Measurements from ENCODE around the gene CLDN2.

CLDN2 gene

GRCh38 chrX:106921637-106922036, 1.4 kb downstream of the CLDN2 start:
- no peaks in the 10 kb centered on the region for H3K9me3 ChIP-seq (ENCODE audit: control insufficient read depth, insufficient read depth, low read length)
- H3K9ac ChIP-seq (ENCODE audit: low read depth, low read length): no peak overlapping the region
- H3K27ac ChIP-seq (ENCODE audit: low read depth, low read length): no peak overlapping the region
- peaks cover 8% of the 10 kb centered on the region for H3K27me3 ChIP-seq (ENCODE audit: control insufficient read depth, insufficient read depth, low read length)
- H3K4me3 ChIP-seq (ENCODE audit: low read depth, low read length): no peak overlapping the region
- peaks cover 21% of the 10 kb centered on the region for H3K4me1 ChIP-seq (ENCODE audit: control insufficient read depth, insufficient read depth, low read length)
- no peaks in the 10 kb centered on the region for H3K36me3 ChIP-seq (ENCODE audit: control insufficient read depth, insufficient read depth, low read length)

GRCh38 chrX:106927023-106927422, 6.8 kb downstream of the CLDN2 start:
- Histone ChIP-seq H3K36me3 (ENCODE audit: control insufficient read depth, insufficient read depth, low read length) (no peaks in the 10 kb centered on the region), H3K27me3 (ENCODE audit: control insufficient read depth, insufficient read depth, low read length) (no peaks in the 10 kb centered on the region; the same call in 1 of the 2 replicates), H3K9me3 (ENCODE audit: control insufficient read depth, insufficient read depth, low read length) (no peaks in the 10 kb centered on the region), H3K4me3 (ENCODE audit: low read depth, low read length) (no peak overlapping the region), H3K4me1 (ENCODE audit: control insufficient read depth, insufficient read depth, low read length) (no peaks in the 10 kb centered on the region), H3K27ac (ENCODE audit: low read depth, low read length) (no peak overlapping the region), H3K9ac (ENCODE audit: low read depth, low read length) (no peak overlapping the region)

GRCh38 chrX:106927700-106928099, 7.5 kb downstream of the CLDN2 start:
- Histone ChIP-seq H3K36me3 (ENCODE audit: control insufficient read depth, insufficient read depth, low read length) (no peaks in the 10 kb centered on the region), H3K9me3 (ENCODE audit: control insufficient read depth, insufficient read depth, low read length) (no peaks in the 10 kb centered on the region), H3K27me3 (ENCODE audit: control insufficient read depth, insufficient read depth, low read length) (no peaks in the 10 kb centered on the region), H3K4me3 (ENCODE audit: low read depth, low read length) (no peak overlapping the region), H3K4me1 (ENCODE audit: control insufficient read depth, insufficient read depth, low read length) (no peaks in the 10 kb centered on the region), H3K9ac (ENCODE audit: low read depth, low read length) (no peak overlapping the region), H3K27ac (ENCODE audit: low read depth, low read length) (no peak overlapping the region)

- Histone ChIP-seq H3K36me3 (ENCODE audit: control insufficient read depth, insufficient read depth, low read length) (no peaks in the 10 kb centered on the region), H3K27me3 (ENCODE audit: control insufficient read depth, insufficient read depth, low read length) (no peaks in the 10 kb centered on the region), H3K4me1 (ENCODE audit: control insufficient read depth, insufficient read depth, low read length) (no peaks in the 10 kb centered on the region), H3K27ac (ENCODE audit: low read depth, low read length) (no peak overlapping the region), H3K9me3 (ENCODE audit: control insufficient read depth, insufficient read depth, low read length) (no peaks in the 10 kb centered on the region), H3K4me3 (ENCODE audit: low read depth, low read length) (no peak overlapping the region), H3K9ac (ENCODE audit: low read depth, low read length) (no peak overlapping the region)
Observed at GRCh38 chrX:106928227-106928626, 8.0 kb downstream of the CLDN2 start.

GRCh38 chrX:106931831-106932491, 11.8 kb downstream of the CLDN2 start:
- Histone ChIP-seq H3K27me3 (ENCODE audit: control insufficient read depth, insufficient read depth, low read length) (no peaks in the 10 kb centered on the region), H3K27ac (ENCODE audit: low read depth, low read length) (no peak overlapping the region), H3K4me3 (ENCODE audit: low read depth, low read length) (no peak overlapping the region), H3K9me3 (ENCODE audit: control insufficient read depth, insufficient read depth, low read length) (no peaks in the 10 kb centered on the region), H3K9ac (ENCODE audit: low read depth, low read length) (no peak overlapping the region), H3K4me1 (ENCODE audit: control insufficient read depth, insufficient read depth, low read length) (no peaks in the 10 kb centered on the region), H3K36me3 (ENCODE audit: control insufficient read depth, insufficient read depth, low read length) (no peaks in the 10 kb centered on the region)

GRCh38 chrX:106932492-106932923, 12.3 kb downstream of the CLDN2 start:
- Histone ChIP-seq H3K36me3 (ENCODE audit: control insufficient read depth, insufficient read depth, low read length) (no peaks in the 10 kb centered on the region), H3K9ac (ENCODE audit: low read depth, low read length) (no peak overlapping the region), H3K27me3 (ENCODE audit: control insufficient read depth, insufficient read depth, low read length) (no peaks in the 10 kb centered on the region), H3K9me3 (ENCODE audit: control insufficient read depth, insufficient read depth, low read length) (no peaks in the 10 kb centered on the region), H3K4me3 (ENCODE audit: low read depth, low read length) (no peak overlapping the region), H3K27ac (ENCODE audit: low read depth, low read length) (no peak overlapping the region), H3K4me1 (ENCODE audit: control insufficient read depth, insufficient read depth, low read length) (no peaks in the 10 kb centered on the region)

- Histone ChIP-seq H3K9ac (ENCODE audit: low read depth, low read length) (no peak overlapping the region), H3K27me3 (ENCODE audit: control insufficient read depth, insufficient read depth, low read length) (no peaks in the 10 kb centered on the region), H3K27ac (ENCODE audit: low read depth, low read length) (peak overlapping the region; percentile 2)
Observed at GRCh38 chrX:106932960-106933537, 12.8 kb downstream of the CLDN2 start.

GRCh38 chrX:106933538-106933961, 13.3 kb downstream of the CLDN2 start:
- H3K4me1 ChIP-seq (ENCODE audit: control insufficient read depth, insufficient read depth, low read length): no peaks in the 10 kb centered on the region

More at GRCh38 chrX:106932960-106933537, 12.8 kb downstream of the CLDN2 start:
- Histone ChIP-seq H3K4me1 (ENCODE audit: control insufficient read depth, insufficient read depth, low read length) (no peaks in the 10 kb centered on the region), H3K36me3 (ENCODE audit: control insufficient read depth, insufficient read depth, low read length) (no peaks in the 10 kb centered on the region), H3K9me3 (ENCODE audit: control insufficient read depth, insufficient read depth, low read length) (no peaks in the 10 kb centered on the region), H3K4me3 (ENCODE audit: low read depth, low read length) (no peak overlapping the region)

GRCh38 chrX:106935175-106935574, 15.0 kb downstream of the CLDN2 start:
- H3K27me3 ChIP-seq (ENCODE audit: control insufficient read depth, insufficient read depth, low read length): no peaks in the 10 kb centered on the region

More at GRCh38 chrX:106933538-106933961, 13.3 kb downstream of the CLDN2 start:
- Histone ChIP-seq H3K27ac (ENCODE audit: low read depth, low read length) (peak overlapping the region; percentile 2), H3K9me3 (ENCODE audit: control insufficient read depth, insufficient read depth, low read length) (no peaks in the 10 kb centered on the region), H3K27me3 (ENCODE audit: control insufficient read depth, insufficient read depth, low read length) (no peaks in the 10 kb centered on the region), H3K9ac (ENCODE audit: low read depth, low read length) (no peak overlapping the region), H3K4me3 (ENCODE audit: low read depth, low read length) (no peak overlapping the region), H3K36me3 (ENCODE audit: control insufficient read depth, insufficient read depth, low read length) (no peaks in the 10 kb centered on the region)

GRCh38 chrX:106936246-106936645, 16.0 kb downstream of the CLDN2 start:
- no peaks in the 10 kb centered on the region for H3K27me3 ChIP-seq (ENCODE audit: control insufficient read depth, insufficient read depth, low read length)
- no peaks in the 10 kb centered on the region for H3K9me3 ChIP-seq (ENCODE audit: control insufficient read depth, insufficient read depth, low read length)
- peaks cover 4% of the 10 kb centered on the region; the same call in 1 of the 2 replicates for H3K36me3 ChIP-seq (ENCODE audit: control insufficient read depth, insufficient read depth, low read length)
- no peak overlapping the region for H3K9ac ChIP-seq (ENCODE audit: low read depth, low read length)
- H3K4me3 ChIP-seq (ENCODE audit: low read depth, low read length): no peak overlapping the region
- no peak overlapping the region for H3K27ac ChIP-seq (ENCODE audit: low read depth, low read length)
- no peaks in the 10 kb centered on the region for H3K4me1 ChIP-seq (ENCODE audit: control insufficient read depth, insufficient read depth, low read length)

More at GRCh38 chrX:106935175-106935574, 15.0 kb downstream of the CLDN2 start:
- Histone ChIP-seq H3K36me3 (ENCODE audit: control insufficient read depth, insufficient read depth, low read length) (no peaks in the 10 kb centered on the region), H3K4me1 (ENCODE audit: control insufficient read depth, insufficient read depth, low read length) (no peaks in the 10 kb centered on the region), H3K27ac (ENCODE audit: low read depth, low read length) (no peak overlapping the region), H3K9ac (ENCODE audit: low read depth, low read length) (no peak overlapping the region), H3K4me3 (ENCODE audit: low read depth, low read length) (no peak overlapping the region), H3K9me3 (ENCODE audit: control insufficient read depth, insufficient read depth, low read length) (no peaks in the 10 kb centered on the region)

- H3K36me3 ChIP-seq (ENCODE audit: control insufficient read depth, insufficient read depth, low read length): peaks cover 16% of the 10 kb centered on the region
- H3K4me3 ChIP-seq (ENCODE audit: low read depth, low read length): no peak overlapping the region
- H3K9me3 ChIP-seq (ENCODE audit: control insufficient read depth, insufficient read depth, low read length): no peaks in the 10 kb centered on the region
- H3K27me3 ChIP-seq (ENCODE audit: control insufficient read depth, insufficient read depth, low read length): no peaks in the 10 kb centered on the region; the same call in 1 of the 2 replicates
- no peaks in the 10 kb centered on the region for H3K4me1 ChIP-seq (ENCODE audit: control insufficient read depth, insufficient read depth, low read length)
- H3K9ac ChIP-seq (ENCODE audit: low read depth, low read length): no peak overlapping the region
- H3K27ac ChIP-seq (ENCODE audit: low read depth, low read length): no peak overlapping the region
Observed at GRCh38 chrX:106939566-106939965, 19.4 kb downstream of the CLDN2 start.
